DND-41 (cell line): Measurements from ENCODE around the gene SCGB2B2.

Experiments
- ATAC-seq: fragments of 200-7000 bp; cut with Tn5 transposase; 3 replicates; pipeline ENCODE4 v1.9.1; 2021; ENCODE audit warnings: low read depth; ENCODE audit not compliant: insufficient read depth
- DNase-seq: peaks from one replicate; pipeline ENCODE4 v3.0.0-alpha.2; 2020
- H2AFZ ChIP-seq: 2 replicates; pipeline ENCODE4 v1.6.0; 2012; ENCODE audit warnings: low read depth, low read length
- H3K27ac ChIP-seq: 2 replicates; pipeline ENCODE4 v1.5.1; 2012; ENCODE audit warnings: low read length, inconsistent platforms
- H3K27me3 ChIP-seq: fragments of 200-600 bp; sonication (generic); 2 replicates; pipeline ENCODE4 v1.6.0; 2012; ENCODE audit warnings: low read length, mild to moderate bottlenecking, inconsistent platforms; ENCODE audit not compliant: insufficient read depth, poor library complexity
- H3K36me3 ChIP-seq: 2 replicates; pipeline ENCODE4 v1.5.1; 2012; ENCODE audit warnings: low read length, inconsistent platforms; ENCODE audit not compliant: insufficient read depth
- H3K4me1 ChIP-seq: 2 replicates; pipeline ENCODE4 v1.5.1; 2012; ENCODE audit warnings: mild to moderate bottlenecking, low read length; ENCODE audit not compliant: insufficient read depth
- H3K4me2 ChIP-seq: 2 replicates; pipeline ENCODE4 v1.6.0; 2012; ENCODE audit warnings: mild to moderate bottlenecking, moderate library complexity, low read length, inconsistent platforms; ENCODE audit not compliant: insufficient read depth
- H3K4me3 ChIP-seq, 2 experiments: fragments of 200-600 bp in 1 of 2; shearing (Covaris generic) in 1 of 2; 2 replicates each; pipeline ENCODE4 v1.5.1; 2012 to 2016; ENCODE audit warnings: inconsistent platforms in 2 of 2, low read length in 2 of 2, mild to moderate bottlenecking in 2 of 2, low read depth in 1 of 2, moderate library complexity in 1 of 2
- H3K79me2 ChIP-seq: 2 replicates; pipeline ENCODE4 v1.6.0; 2012; ENCODE audit warnings: low read length, inconsistent platforms; ENCODE audit not compliant: insufficient read depth
- H3K9ac ChIP-seq: 2 replicates; pipeline ENCODE4 v1.6.0; 2012; ENCODE audit warnings: low read depth, mild to moderate bottlenecking, inconsistent platforms, low read length, moderate library complexity
- H3K9me3 ChIP-seq: 2 replicates; pipeline ENCODE4 v1.5.1; 2012; ENCODE audit warnings: low read length, moderate library complexity, mild to moderate bottlenecking, inconsistent platforms; ENCODE audit not compliant: insufficient read depth, severe bottlenecking
- H4K20me1 ChIP-seq: 2 replicates; pipeline ENCODE4 v1.6.0; 2012; ENCODE audit warnings: low read length; ENCODE audit not compliant: insufficient read depth
- EZH2 ChIP-seq: IDR thresholded peaks from 3 replicates; pipeline ENCODE4 v1.6.1; 2012; ENCODE audit warnings: borderline replicate concordance, low read depth, mild to moderate bottlenecking, moderate library complexity, low read length, inconsistent platforms; ENCODE audit not compliant: severe bottlenecking
- TF ChIP-seq, protein P1 (sequence below): IDR thresholded peaks from 2 replicates; pipeline ENCODE4 v1.5.1; 2012; ENCODE audit warnings: borderline replicate concordance, low read length, moderate library complexity, mild to moderate bottlenecking; ENCODE audit not compliant: poor library complexity, severe bottlenecking; ENCODE audit errors: extremely low read depth

Gene SCGB2B2

DNA sequence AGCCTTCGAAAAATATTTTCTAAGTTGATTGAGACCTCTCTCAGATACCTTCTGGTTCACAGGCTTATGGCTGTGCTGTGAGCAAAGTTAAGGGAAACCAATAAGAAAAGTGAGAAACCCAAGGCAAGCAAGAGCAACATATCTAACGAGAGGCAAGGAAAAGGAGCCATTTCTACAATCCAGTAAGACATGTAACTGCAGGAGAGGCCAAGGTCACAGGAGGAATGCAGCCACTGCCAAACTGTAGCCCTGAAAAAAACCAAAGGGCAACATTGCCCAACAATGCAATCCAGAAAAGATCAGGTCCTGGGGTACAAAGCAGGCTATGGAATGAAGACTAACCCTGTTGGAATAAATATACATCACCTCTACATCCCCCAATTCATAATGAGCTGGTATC is 21.3 kb downstream of the SCGB2B2 start:
- Histone ChIP-seq H3K27me3 (no peaks in the 10 kb centered on the region), H3K4me1 (no peaks in the 10 kb centered on the region), H3K27ac (no peak overlapping the region), H3K79me2 (no peaks in the 10 kb centered on the region), H2AFZ (no peak overlapping the region), H3K4me3 (no peak overlapping the region), H3K9me3 (peaks cover 3% of the 10 kb centered on the region), H4K20me1 (no peaks in the 10 kb centered on the region), H3K9ac (no peak overlapping the region), H3K4me2 (no peak overlapping the region), H3K36me3 (no peaks in the 10 kb centered on the region)
- DNase-seq (no peak), ATAC-seq (no peak)
- TF ChIP-seq, protein P1, sequence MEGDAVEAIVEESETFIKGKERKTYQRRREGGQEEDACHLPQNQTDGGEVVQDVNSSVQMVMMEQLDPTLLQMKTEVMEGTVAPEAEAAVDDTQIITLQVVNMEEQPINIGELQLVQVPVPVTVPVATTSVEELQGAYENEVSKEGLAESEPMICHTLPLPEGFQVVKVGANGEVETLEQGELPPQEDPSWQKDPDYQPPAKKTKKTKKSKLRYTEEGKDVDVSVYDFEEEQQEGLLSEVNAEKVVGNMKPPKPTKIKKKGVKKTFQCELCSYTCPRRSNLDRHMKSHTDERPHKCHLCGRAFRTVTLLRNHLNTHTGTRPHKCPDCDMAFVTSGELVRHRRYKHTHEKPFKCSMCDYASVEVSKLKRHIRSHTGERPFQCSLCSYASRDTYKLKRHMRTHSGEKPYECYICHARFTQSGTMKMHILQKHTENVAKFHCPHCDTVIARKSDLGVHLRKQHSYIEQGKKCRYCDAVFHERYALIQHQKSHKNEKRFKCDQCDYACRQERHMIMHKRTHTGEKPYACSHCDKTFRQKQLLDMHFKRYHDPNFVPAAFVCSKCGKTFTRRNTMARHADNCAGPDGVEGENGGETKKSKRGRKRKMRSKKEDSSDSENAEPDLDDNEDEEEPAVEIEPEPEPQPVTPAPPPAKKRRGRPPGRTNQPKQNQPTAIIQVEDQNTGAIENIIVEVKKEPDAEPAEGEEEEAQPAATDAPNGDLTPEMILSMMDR = no peak
- TF ChIP-seq EZH2 = no peak

DNA sequence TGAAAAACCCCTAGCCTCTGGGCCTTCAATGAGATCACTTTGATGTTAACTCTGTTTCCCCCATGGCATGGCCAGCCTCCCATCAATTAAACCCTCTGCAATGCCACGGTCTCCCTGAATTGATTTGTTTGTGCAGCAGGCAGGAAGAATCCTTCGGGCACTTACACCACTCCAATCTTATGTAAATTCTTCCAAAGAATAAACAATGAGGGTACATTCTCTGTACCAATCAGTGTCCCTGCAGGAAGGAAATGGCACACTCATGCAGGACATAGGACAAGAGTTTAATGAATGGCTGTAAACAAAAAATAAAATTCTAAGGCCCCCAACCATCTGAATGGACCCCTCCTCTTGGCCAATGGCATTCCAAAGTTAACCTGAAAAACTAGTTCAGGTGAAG is 22.2 kb downstream of the SCGB2B2 start:
- H3K36me3 ChIP-seq = no peaks in the 10 kb centered on the region
- H3K4me2 ChIP-seq = no peak overlapping the region
- no peaks in the 10 kb centered on the region for H4K20me1 ChIP-seq
- no peaks in the 10 kb centered on the region for H3K27me3 ChIP-seq
- DNase-seq = no peak
- no peak overlapping the region for H3K27ac ChIP-seq
- peaks cover 3% of the 10 kb centered on the region for H3K9me3 ChIP-seq
- no peak for ATAC-seq
- no peak overlapping the region for H3K9ac ChIP-seq
- H3K79me2 ChIP-seq = no peaks in the 10 kb centered on the region
- H2AFZ ChIP-seq = no peak overlapping the region
- TF ChIP-seq, protein P1 = no peak
- no peak for TF ChIP-seq EZH2
- H3K4me3 ChIP-seq = no peak overlapping the region
- no peaks in the 10 kb centered on the region for H3K4me1 ChIP-seq

DNA sequence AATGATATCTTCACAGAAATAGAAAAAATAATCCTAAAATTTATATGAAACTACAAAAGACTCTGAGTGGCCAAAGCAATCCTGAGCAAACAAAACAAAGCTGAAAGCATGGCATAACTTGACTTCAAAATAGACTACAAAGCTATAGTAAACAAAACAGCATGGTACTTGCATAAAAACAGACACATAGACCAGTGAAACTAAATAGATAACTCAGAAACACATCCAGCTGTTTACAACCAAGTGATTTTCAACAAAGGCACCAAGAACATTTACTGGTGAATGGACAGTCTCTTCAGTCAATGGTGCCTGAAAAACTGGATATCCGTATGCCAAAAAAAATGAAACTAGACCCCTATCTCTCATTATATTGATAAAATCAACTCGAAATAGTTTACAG is 25.2 kb downstream of the SCGB2B2 start:
- no peak overlapping the region for H3K9ac ChIP-seq
- TF ChIP-seq, protein P1 = no peak
- TF ChIP-seq EZH2 = no peak
- H3K27me3 ChIP-seq = no peaks in the 10 kb centered on the region
- no peaks in the 10 kb centered on the region for H4K20me1 ChIP-seq
- DNase-seq (no peak), ATAC-seq (no peak)
- H3K27ac ChIP-seq = no peak overlapping the region
- peaks cover 3% of the 10 kb centered on the region for H3K9me3 ChIP-seq
- H3K4me2 ChIP-seq = no peak overlapping the region
- H3K4me1 ChIP-seq = no peaks in the 10 kb centered on the region
- H3K79me2 ChIP-seq = no peaks in the 10 kb centered on the region
- no peak overlapping the region for H2AFZ ChIP-seq
- H3K4me3 ChIP-seq = no peak overlapping the region
- no peaks in the 10 kb centered on the region for H3K36me3 ChIP-seq

DNA sequence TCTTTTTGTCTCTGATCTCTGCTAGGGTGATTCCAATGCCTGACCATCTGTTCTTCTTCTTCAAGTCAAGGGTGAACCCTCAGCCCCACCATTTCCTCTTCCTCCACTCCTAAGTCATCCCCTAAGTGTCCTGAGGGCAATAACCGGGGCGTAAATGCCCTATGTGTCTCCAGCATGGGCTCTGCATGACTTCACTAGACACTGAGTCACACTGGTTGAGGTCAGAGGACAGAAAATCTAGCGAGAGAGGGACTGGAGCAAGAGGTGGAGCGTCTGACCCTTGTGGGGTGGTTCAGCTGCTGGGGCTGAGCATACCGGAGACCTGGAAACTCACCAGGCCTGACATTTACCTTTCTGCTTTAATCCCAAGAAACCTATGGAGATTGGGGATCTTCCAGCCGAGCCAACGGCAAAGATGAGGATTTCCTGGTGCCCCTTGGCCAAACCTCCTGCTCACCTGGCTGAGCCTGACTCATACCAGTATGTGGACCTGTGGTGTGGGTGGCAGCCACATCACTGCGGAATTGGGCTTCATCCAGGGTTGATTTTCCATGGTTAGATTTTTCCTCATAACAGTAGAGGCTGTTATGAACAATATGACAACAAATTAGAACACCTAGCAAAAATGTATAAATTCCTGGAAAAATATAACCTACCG is 26.9 kb downstream of the SCGB2B2 start:
- no peak for TF ChIP-seq EZH2
- TF ChIP-seq, protein P1 = no peak
- Histone ChIP-seq H3K36me3 (no peaks in the 10 kb centered on the region), H3K4me2 (no peak overlapping the region), H3K9ac (no peak overlapping the region), H3K79me2 (no peaks in the 10 kb centered on the region), H3K4me3 (no peak overlapping the region), H3K4me1 (no peaks in the 10 kb centered on the region), H3K27ac (no peak overlapping the region), H3K9me3 (peaks cover 3% of the 10 kb centered on the region), H4K20me1 (no peaks in the 10 kb centered on the region), H2AFZ (no peak overlapping the region), H3K27me3 (no peaks in the 10 kb centered on the region)
- DNase-seq = no peak
- ATAC-seq = no peak
